Glomerular endothelial cell (primary cell): ENCODE measurements around the gene NINL. TPM values are rescaled to one million over a fixed set of nuclear protein-coding genes. Genes with fewer than 3 reads are reported as not detected.
"Not testable (repeated sequence)": the region's sequence is repeated elsewhere in the genome, so short reads cannot be mapped to it uniquely, and the experiment has no call there.

ENCODE experiments used
- DNase-seq: peaks from one replicate; pipeline ENCODE4 v3.0.0-alpha.2; 2011; ENCODE audit warnings: low read depth, low spot score; ENCODE audit errors: extremely low read depth
- total RNA-seq: library from RNA; depleted of rRNA; stranded (reverse); fragments of >200 nt; gene quantifications from 2 replicates; pipeline ENCODE4 v1.2.3, GENCODE V29; 2015

NINL gene
- total RNA-seq, 1 donor from 2014 or later: 16.8 TPM

- no peak for DNase-seq
Observed at GRCh38 chr20:25600632-25601031, 15.3 kb upstream of the NINL start.

GRCh38 chr20:25592135-25592852 is 7.0 kb upstream of the NINL start:
- no peak for DNase-seq

GRCh38 chr20:25590778-25591177 is 5.4 kb upstream of the NINL start:
- DNase-seq: not testable (repeated sequence)

- no peak for DNase-seq
Observed at GRCh38 chr20:25588491-25588890, 3.2 kb upstream of the NINL start.

- DNase-seq: no peak
Observed at GRCh38 chr20:25587536-25587935, 2.2 kb upstream of the NINL start.

GRCh38 chr20:25586877-25587276 is 1.5 kb upstream of the NINL start:
- no peak for DNase-seq

- DNase-seq: not testable (repeated sequence)
Observed at GRCh38 chr20:25583607-25584006, 1.7 kb downstream of the NINL start.

- no peak for DNase-seq
Observed at GRCh38 chr20:25580711-25581110, 4.6 kb downstream of the NINL start.

- DNase-seq: no peak
Observed at GRCh38 chr20:25579081-25579770, 6.1 kb downstream of the NINL start.

- DNase-seq: no peak
Observed at GRCh38 chr20:25576783-25577530, 8.4 kb downstream of the NINL start.

- no peak for DNase-seq
Observed at GRCh38 chr20:25574411-25574810, 10.9 kb downstream of the NINL start.

- no peak for DNase-seq
Observed at GRCh38 chr20:25573288-25574251, 11.8 kb downstream of the NINL start.

- DNase-seq: no peak
Observed at GRCh38 chr20:25571817-25572216, 13.5 kb downstream of the NINL start.

GRCh38 chr20:25571240-25571639 is 14.1 kb downstream of the NINL start:
- DNase-seq: no peak

- DNase-seq: no peak
Observed at GRCh38 chr20:25570148-25570530, 15.2 kb downstream of the NINL start.

GRCh38 chr20:25567286-25567685 is 18.0 kb downstream of the NINL start:
- no peak for DNase-seq

GRCh38 chr20:25566821-25567220 is 18.5 kb downstream of the NINL start:
- no peak for DNase-seq

GRCh38 chr20:25565578-25566157 is 19.7 kb downstream of the NINL start:
- no peak for DNase-seq

- no peak for DNase-seq
Observed at GRCh38 chr20:25563876-25564275, 21.5 kb downstream of the NINL start.

- no peak for DNase-seq
Observed at GRCh38 chr20:25563362-25563761, 22.0 kb downstream of the NINL start.
